Endothelial cell of umbilical vein (primary cell): ENCODE results near the gene SRP68.

Experiments
- FOS ChIP-seq: IDR thresholded peaks from 2 replicates; pipeline ENCODE4 v1.6.1; 2011; ENCODE audit warnings: mild to moderate bottlenecking, low read length, moderate library complexity, borderline replicate concordance; ENCODE audit not compliant: insufficient read depth
- POLR2AphosphoS5 ChIP-seq: IDR thresholded peaks from 2 replicates; pipeline ENCODE4 v1.6.1; 2012; ENCODE audit warnings: low read depth, mild to moderate bottlenecking, control low read depth, low read length, moderate library complexity; ENCODE audit not compliant: insufficient read depth

DNA sequence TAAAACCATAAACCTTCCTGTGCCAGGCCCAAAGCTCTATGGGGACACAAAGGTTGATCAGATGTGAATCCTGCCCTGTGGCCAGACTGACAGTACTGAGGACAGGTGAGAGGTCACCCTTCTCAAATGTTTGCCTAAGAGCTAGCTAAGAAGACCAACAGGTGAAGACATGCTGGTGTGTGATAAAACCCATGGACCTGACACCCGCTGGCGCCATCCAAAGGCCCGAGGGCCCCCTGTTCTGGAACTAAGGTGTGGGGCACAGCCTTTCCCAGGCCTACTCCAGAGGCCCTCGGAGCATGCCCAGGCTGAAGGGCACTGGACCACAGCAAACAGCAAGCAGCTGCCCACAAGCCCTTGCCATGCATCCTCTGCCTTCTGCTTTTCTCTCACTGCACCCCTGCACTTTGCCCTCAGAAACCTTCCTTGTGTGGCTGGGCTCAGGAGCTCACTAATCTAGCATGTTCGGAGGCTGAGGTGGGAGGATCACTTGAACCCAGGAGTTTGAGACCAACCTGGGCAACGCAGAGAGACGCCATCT is 76.9 kb downstream of the SRP68 start:
- no peak for TF ChIP-seq FOS
- TF ChIP-seq POLR2AphosphoS5: no peak
